ENCODE results near the gene ARL3.
"Not testable (repeated sequence)": the region's sequence is repeated elsewhere in the genome, so short reads cannot be mapped to it uniquely, and the experiment has no call there.

ARL3 gene, protein sequence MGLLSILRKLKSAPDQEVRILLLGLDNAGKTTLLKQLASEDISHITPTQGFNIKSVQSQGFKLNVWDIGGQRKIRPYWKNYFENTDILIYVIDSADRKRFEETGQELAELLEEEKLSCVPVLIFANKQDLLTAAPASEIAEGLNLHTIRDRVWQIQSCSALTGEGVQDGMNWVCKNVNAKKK

DNA sequence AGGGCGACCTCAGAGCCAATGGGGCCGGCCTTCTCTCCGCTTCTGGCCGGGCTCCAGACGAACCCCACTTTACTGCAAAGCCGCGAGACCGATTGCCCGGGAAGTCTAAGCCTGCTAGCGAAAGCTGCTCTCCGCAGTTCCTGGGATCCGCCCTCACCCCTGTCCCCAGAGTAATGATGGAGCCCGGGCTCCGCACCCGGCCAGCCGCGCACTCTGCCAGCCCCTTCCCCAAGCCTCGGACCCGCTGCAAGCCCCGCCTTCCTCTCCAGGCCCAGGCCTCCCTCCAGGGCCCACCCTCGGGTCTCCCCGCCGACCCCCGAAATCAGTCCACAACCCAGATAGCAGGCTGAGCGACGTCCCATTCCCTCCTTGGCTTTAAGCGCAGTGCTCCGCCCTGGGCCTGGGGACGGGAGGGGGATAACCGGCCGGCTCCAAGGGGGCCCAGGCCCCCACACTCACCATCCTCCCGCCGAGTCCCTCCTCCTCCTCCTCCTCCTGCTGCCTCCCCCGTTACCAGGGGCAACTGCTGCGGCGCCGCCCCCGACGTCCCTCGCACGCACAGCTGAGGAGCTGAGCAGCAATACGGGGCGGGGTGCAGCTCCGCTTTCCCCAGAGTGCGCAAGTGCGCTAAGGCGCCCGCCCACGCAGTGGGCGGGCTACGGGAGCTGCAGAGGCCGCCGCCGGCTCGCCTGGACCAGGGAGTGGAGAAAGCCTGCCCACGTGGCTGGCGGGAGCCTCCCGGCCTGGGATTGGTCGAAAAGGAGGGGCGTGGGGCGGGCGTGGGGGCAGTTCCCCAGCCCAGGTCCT lies at the start of gene ARL3:
Gene ARL3, minus strand, starts transcription at position 584 of the 807 bp plus-strand sequence. Its CDS starts 122 bp downstream, at position 462.
- peak; percentile 91 to 99 (median 94) for DNase-seq (ENCODE audit: low read depth in 3 of 3)

DNA sequence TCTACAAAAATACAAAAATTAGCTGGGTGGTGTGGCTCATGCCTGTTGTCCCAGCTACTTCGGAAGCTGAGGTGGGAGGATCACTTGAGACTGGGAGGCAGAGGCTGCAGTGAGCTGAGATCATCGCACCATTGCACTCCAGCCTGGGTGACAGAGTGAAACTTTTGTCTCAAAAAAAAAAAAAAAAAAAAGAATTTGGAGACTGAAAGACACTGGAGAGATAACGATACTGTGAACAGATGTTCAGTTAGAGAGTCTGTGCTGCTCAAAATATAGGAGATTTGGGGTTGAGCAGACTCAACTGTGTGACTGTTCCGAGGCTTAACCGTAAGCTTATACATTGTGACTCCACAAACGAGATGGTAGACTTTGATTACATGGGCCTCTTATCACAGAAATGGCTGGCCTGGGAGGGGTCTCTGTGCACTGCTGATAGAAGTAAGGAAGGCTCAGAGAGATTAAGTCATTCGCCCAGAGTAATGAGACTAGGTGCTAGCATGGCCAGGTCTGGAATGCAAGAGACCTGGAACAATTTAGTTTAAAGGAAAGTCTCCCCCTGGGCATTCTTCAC lies 48.9 kb upstream of the ARL3 start:
- DNase-seq (ENCODE audit: low read depth in 3 of 3) = no peak

GRCh38 chr10:102762401-102763015 lies 48.3 kb upstream of the ARL3 start:
- DNase-seq (ENCODE audit: low read depth in 3 of 3) = no peak

DNA sequence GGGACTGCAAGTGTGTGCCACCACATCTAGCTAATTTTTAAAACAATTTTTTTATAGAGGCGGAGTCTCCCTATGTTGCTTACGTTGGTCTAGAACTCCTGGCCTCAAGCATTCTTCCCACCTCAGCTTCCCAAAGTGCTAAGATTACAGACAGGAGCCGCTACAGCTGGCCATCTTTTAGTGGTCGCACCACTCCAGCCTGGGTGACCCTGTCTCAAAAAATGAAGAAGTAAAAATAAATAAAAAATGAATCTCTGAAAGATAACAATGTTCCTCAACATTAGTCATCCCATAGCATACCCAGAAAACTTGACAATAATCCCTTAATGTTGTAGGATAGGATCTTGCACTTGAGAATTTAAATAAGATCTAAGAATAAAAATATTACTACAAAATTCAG lies 47.8 kb upstream of the ARL3 start:
- DNase-seq (ENCODE audit: low read depth in 3 of 3) = no peak

- DNase-seq (ENCODE audit: low read depth in 3 of 3) = no peak
Measured at GRCh38 chr10:102759497-102760210, 45.5 kb upstream of the ARL3 start.

DNA sequence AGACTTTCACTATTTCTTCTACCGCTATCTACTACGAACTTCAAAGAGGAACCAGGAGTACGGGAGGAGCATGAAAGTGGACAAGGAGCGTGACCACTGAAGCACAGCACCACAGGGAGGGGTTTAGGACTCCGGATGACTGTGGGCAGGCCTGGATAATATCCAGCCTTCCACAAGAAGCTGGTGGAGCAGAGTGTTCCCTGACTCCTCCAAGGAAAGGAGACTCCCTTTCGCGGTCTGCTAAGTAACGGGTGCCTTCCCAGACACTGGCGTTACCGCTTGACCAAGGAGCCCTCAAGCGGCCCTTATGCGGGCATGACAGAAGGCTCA lies 44.7 kb upstream of the ARL3 start:
- DNase-seq (ENCODE audit: low read depth in 3 of 3) = not testable (repeated sequence)

GRCh38 chr10:102758240-102758932 lies 44.2 kb upstream of the ARL3 start:
- DNase-seq (ENCODE audit: low read depth in 3 of 3) = no peak

DNA sequence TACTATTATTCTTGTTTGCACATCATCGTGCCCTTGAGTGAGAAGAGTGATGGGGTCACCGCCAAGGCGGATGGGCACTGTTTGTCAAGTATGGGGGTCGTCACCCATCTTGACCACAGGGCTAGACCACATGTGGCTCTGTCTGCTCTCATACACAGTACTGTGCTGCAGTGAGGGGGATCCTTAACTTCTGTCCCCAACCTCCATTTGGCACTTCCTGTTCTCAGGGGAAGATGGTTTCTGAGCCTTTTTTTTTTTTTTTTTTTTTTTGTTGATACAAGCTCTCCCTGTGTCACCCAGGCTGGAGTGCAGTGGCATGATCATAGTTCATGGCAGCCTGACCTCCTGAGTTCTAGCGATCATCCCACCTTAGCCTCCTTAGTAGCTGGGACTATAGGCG lies 43.1 kb upstream of the ARL3 start:
- DNase-seq (ENCODE audit: low read depth in 3 of 3) = no peak

- no peak for DNase-seq (ENCODE audit: low read depth in 3 of 3)
Measured at GRCh38 chr10:102753718-102754117, 39.5 kb upstream of the ARL3 start.

GRCh38 chr10:102752934-102753664 lies 38.9 kb upstream of the ARL3 start:
- no peak for DNase-seq (ENCODE audit: low read depth in 3 of 3)

GRCh38 chr10:102752266-102752930 lies 38.2 kb upstream of the ARL3 start:
- no peak for DNase-seq (ENCODE audit: low read depth in 3 of 3)

GRCh38 chr10:102745157-102745556 lies 31.0 kb upstream of the ARL3 start:
- no peak for DNase-seq (ENCODE audit: low read depth in 3 of 3)

GRCh38 chr10:102744374-102745051 lies 30.3 kb upstream of the ARL3 start:
- no peak for DNase-seq (ENCODE audit: low read depth in 3 of 3)

GRCh38 chr10:102743588-102744373 lies 29.6 kb upstream of the ARL3 start, which contains the start of gene WBP1L:
Gene WBP1L (plus strand): TSS chr10:102743948. CDS start chr10:102744054, 106 bp downstream.
- DNase-seq (ENCODE audit: low read depth in 3 of 3) = peak; percentile 85 to 95 (median 93)

- no peak for DNase-seq (ENCODE audit: low read depth in 3 of 3)
Measured at GRCh38 chr10:102743078-102743587, 28.9 kb upstream of the ARL3 start.

DNA sequence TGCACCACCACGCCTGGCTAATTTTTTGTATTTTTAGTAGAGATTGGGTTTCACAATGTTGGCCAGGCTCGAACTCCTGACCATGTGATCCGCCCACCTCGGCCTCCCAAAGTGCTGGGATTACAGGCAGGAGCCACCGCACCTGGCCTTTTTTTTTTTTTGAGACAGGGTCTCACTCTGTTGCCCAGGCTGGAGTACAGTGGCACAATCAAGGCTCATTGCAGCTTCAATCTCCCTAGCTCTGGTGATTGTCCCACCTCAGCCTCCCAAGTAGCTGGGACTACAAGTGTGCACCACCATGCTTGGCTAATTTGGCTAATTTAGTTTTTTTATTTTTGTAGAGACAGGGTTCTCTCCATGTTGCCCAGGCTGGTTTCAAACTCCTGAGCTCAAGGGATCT lies 28.1 kb upstream of the ARL3 start:
- DNase-seq (ENCODE audit: low read depth in 3 of 3) = not testable (repeated sequence)

DNA sequence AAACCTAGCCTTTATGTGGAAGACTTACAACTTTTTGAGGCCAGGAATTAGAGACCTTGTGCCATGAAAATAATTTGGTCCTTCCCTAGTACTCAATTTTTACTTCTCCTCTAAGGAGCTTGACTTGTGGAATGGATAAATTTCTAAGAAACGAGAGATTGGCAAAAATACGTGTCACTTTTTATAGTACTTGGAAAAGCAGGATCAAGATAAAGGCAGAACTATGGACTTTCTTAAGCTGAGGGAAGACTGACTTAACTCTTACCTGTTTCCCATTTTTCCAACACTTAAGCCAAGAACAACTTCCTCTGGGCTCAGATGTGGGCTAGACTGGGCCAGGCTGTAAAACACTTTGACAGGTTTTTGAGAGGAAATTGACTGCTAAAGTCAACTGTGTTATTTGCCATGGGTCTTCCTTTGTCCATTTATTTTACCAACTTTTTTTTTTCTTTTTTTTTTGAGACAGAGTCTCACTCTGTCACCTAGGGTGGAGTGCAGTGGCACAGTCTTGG lies 27.6 kb upstream of the ARL3 start:
- no peak for DNase-seq (ENCODE audit: low read depth in 3 of 3)

- no peak for DNase-seq (ENCODE audit: low read depth in 3 of 3)
Measured at GRCh38 chr10:102740229-102740628, 26.0 kb upstream of the ARL3 start.
